Muscle of leg (tissue), 11 donors: ENCODE data around the gene TM9SF2. TPM values are rescaled to one million over a fixed set of nuclear protein-coding genes. Genes with fewer than 3 reads are reported as not detected.
"Not testable (repeated sequence)": the region's sequence is repeated elsewhere in the genome, so short reads cannot be mapped to it uniquely, and the experiment has no call there.

Source experiments
- DNase-seq: peaks from one replicate; pipeline ENCODE4 v3.0.0; 2013
- H3K27ac ChIP-seq: one replicate; pipeline ENCODE4 v1.5.1; 2013; ENCODE audit warnings: mild to moderate bottlenecking, low read length, control low read depth
- H3K27me3 ChIP-seq: one replicate; pipeline ENCODE4 v1.6.1; 2013; ENCODE audit warnings: low read length; ENCODE audit not compliant: control insufficient read depth, insufficient read depth
- H3K36me3 ChIP-seq: one replicate; pipeline ENCODE4 v1.6.1; 2013; ENCODE audit warnings: low read length; ENCODE audit not compliant: control insufficient read depth, insufficient read depth
- H3K4me1 ChIP-seq: one replicate; pipeline ENCODE4 v1.6.1; 2013; ENCODE audit warnings: low read length; ENCODE audit not compliant: control insufficient read depth, insufficient read depth
- H3K4me3 ChIP-seq: one replicate; pipeline ENCODE4 v1.5.1; 2013; ENCODE audit warnings: low read length, control low read depth
- H3K9me3 ChIP-seq: replicated peaks from 2 replicates; pipeline ENCODE4 v1.6.1; 2013; ENCODE audit warnings: low read depth, low read length; ENCODE audit not compliant: control insufficient read depth
- WGBS: methylation state at CpG from one replicate; pipeline ENCODE4 v1.1.5; 2013; ENCODE audit warnings: missing lambda C conversion rate; ENCODE audit not compliant: insufficient coverage; 5-methylcytosine and 5-hydroxymethylcytosine counted together
- polyA plus RNA-seq, 8 donors: library from polyadenylated mRNA; unstranded; fragments of 120-200 nt; gene quantifications; one replicate each; pipeline versions ENCODE4 v1.2.1 to v1.2.3, GENCODE V29; 2013; ENCODE audit warnings: inconsistent platforms in 1 of 8, low replicate concordance in 1 of 8; ENCODE audit not compliant: insufficient read length in 8 of 8, insufficient read depth in 1 of 8
- total RNA-seq: library from RNA; stranded (reverse); fragments of 120-200 nt; gene quantifications from one replicate; pipeline ENCODE4 v1.2.4, GENCODE V29; 2013

TM9SF2 gene
- total and polyA plus RNA-seq, 9 donors = 71.7 to 97.1 (median 77.2) TPM

- no peaks in the 10 kb centered on the region for H3K9me3 ChIP-seq
- DNase-seq = no peak
- no peaks in the 10 kb centered on the region for H3K27me3 ChIP-seq
- H3K4me3 ChIP-seq = no peak overlapping the region
- no peak overlapping the region for H3K27ac ChIP-seq
- no peaks in the 10 kb centered on the region for H3K4me1 ChIP-seq
- WGBS = no CpG with 5 or more reads among the region's 5 CpGs
- peaks cover 29% of the 10 kb centered on the region for H3K36me3 ChIP-seq
Measured at GRCh38 chr13:99555149-99555548, 53.9 kb downstream of the TM9SF2 start.

GRCh38 chr13:99556867-99557443 is 55.7 kb downstream of the TM9SF2 start:
- no peak overlapping the region for H3K4me3 ChIP-seq
- H3K27ac ChIP-seq = no peak overlapping the region
- no peaks in the 10 kb centered on the region for H3K4me1 ChIP-seq
- 80% methylated on average over 1 of the region's 7 CpGs for WGBS
- no peaks in the 10 kb centered on the region for H3K9me3 ChIP-seq
- no peaks in the 10 kb centered on the region for H3K27me3 ChIP-seq
- peaks cover 27% of the 10 kb centered on the region for H3K36me3 ChIP-seq
- DNase-seq = no peak

GRCh38 chr13:99558570-99559180 is 57.4 kb downstream of the TM9SF2 start:
- Histone ChIP-seq H3K36me3 (peaks cover 18% of the 10 kb centered on the region), H3K4me1 (no peaks in the 10 kb centered on the region), H3K9me3 (no peaks in the 10 kb centered on the region), H3K27ac (no peak overlapping the region), H3K4me3 (no peak overlapping the region), H3K27me3 (no peaks in the 10 kb centered on the region)
- DNase-seq = no peak
- no CpG with 5 or more reads among the region's 4 CpGs for WGBS

- Histone ChIP-seq H3K36me3 (peaks cover 19% of the 10 kb centered on the region), H3K27ac (no peak overlapping the region), H3K27me3 (no peaks in the 10 kb centered on the region), H3K4me1 (no peaks in the 10 kb centered on the region), H3K4me3 (no peak overlapping the region), H3K9me3 (no peaks in the 10 kb centered on the region)
- DNase-seq = no peak
- WGBS = no CpG with 5 or more reads among the region's 2 CpGs
Measured at GRCh38 chr13:99559560-99559959, 58.3 kb downstream of the TM9SF2 start.

GRCh38 chr13:99563404-99563803 is 62.1 kb downstream of the TM9SF2 start:
- Histone ChIP-seq H3K9me3 (peaks cover 6% of the 10 kb centered on the region), H3K4me1 (no peaks in the 10 kb centered on the region), H3K27me3 (no peaks in the 10 kb centered on the region), H3K4me3 (no peak overlapping the region), H3K27ac (no peak overlapping the region), H3K36me3 (peaks cover 18% of the 10 kb centered on the region)
- no peak for DNase-seq

GRCh38 chr13:99564386-99564785 is 63.1 kb downstream of the TM9SF2 start:
- DNase-seq = no peak
- WGBS = no CpG with 5 or more reads among the region's 2 CpGs
- Histone ChIP-seq H3K9me3 (peaks cover 9% of the 10 kb centered on the region), H3K27me3 (no peaks in the 10 kb centered on the region), H3K4me3 (no peak overlapping the region), H3K27ac (no peak overlapping the region), H3K36me3 (peaks cover 16% of the 10 kb centered on the region), H3K4me1 (no peaks in the 10 kb centered on the region)

- no peaks in the 10 kb centered on the region for H3K27me3 ChIP-seq
- no peak overlapping the region for H3K27ac ChIP-seq
- WGBS = 85% methylated on average over 30 of the region's 30 CpGs
- H3K4me1 ChIP-seq = no peaks in the 10 kb centered on the region
- peaks cover 9% of the 10 kb centered on the region for H3K36me3 ChIP-seq
- DNase-seq = no peak
- H3K9me3 ChIP-seq = peaks cover 9% of the 10 kb centered on the region
- no peak overlapping the region for H3K4me3 ChIP-seq
Measured at GRCh38 chr13:99565478-99566124, 64.3 kb downstream of the TM9SF2 start.

GRCh38 chr13:99566125-99567083 is 65.1 kb downstream of the TM9SF2 start:
- 75% methylated on average over 34 of the region's 37 CpGs for WGBS
- Histone ChIP-seq H3K4me3 (no peak overlapping the region), H3K9me3 (peaks cover 9% of the 10 kb centered on the region), H3K4me1 (no peaks in the 10 kb centered on the region), H3K36me3 (peaks cover 7% of the 10 kb centered on the region), H3K27ac (no peak overlapping the region), H3K27me3 (no peaks in the 10 kb centered on the region)
- DNase-seq = no peak

GRCh38 chr13:99568901-99569300 is 67.6 kb downstream of the TM9SF2 start:
- not testable (repeated sequence) for H3K9me3 ChIP-seq, H3K4me3 ChIP-seq, H3K27me3 ChIP-seq, H3K4me1 ChIP-seq, DNase-seq, H3K27ac ChIP-seq, H3K36me3 ChIP-seq
- no CpG with 5 or more reads among the region's 6 CpGs for WGBS

- Histone ChIP-seq H3K4me1 (no peaks in the 10 kb centered on the region), H3K36me3 (no peaks in the 10 kb centered on the region), H3K4me3 (no peak overlapping the region), H3K9me3 (peaks cover 6% of the 10 kb centered on the region), H3K27ac (no peak overlapping the region), H3K27me3 (no peaks in the 10 kb centered on the region)
- WGBS = 60% methylated on average over 3 of the region's 8 CpGs
- DNase-seq = no peak
Measured at GRCh38 chr13:99572131-99572530, 70.9 kb downstream of the TM9SF2 start.
